GM13976 (cell line): ENCODE measurements around the gene ACTL6B.

Source experiments
- DNase-seq: peaks from one replicate; pipeline ENCODE4 v3.0.0; 2012; ENCODE audit warnings: low spot score
- CTCF ChIP-seq: IDR thresholded peaks from 2 replicates; pipeline ENCODE4 v1.5.1; 2012; ENCODE audit warnings: borderline replicate concordance, mild to moderate bottlenecking; ENCODE audit not compliant: insufficient read depth; ENCODE audit errors: extremely low read depth, missing control alignments, control extremely low read depth
- in situ Hi-C: fragments of 300-500 bp; cut with MboI; formaldehyde crosslinking; loops from one replicate; pipeline ENCODE4 v1.12.0; 2022; ENCODE audit warnings: low sequenced_read_pairs, mixed read lengths, inconsistent platforms; ENCODE audit not compliant: unreplicated experiment

ACTL6B gene

DNA sequence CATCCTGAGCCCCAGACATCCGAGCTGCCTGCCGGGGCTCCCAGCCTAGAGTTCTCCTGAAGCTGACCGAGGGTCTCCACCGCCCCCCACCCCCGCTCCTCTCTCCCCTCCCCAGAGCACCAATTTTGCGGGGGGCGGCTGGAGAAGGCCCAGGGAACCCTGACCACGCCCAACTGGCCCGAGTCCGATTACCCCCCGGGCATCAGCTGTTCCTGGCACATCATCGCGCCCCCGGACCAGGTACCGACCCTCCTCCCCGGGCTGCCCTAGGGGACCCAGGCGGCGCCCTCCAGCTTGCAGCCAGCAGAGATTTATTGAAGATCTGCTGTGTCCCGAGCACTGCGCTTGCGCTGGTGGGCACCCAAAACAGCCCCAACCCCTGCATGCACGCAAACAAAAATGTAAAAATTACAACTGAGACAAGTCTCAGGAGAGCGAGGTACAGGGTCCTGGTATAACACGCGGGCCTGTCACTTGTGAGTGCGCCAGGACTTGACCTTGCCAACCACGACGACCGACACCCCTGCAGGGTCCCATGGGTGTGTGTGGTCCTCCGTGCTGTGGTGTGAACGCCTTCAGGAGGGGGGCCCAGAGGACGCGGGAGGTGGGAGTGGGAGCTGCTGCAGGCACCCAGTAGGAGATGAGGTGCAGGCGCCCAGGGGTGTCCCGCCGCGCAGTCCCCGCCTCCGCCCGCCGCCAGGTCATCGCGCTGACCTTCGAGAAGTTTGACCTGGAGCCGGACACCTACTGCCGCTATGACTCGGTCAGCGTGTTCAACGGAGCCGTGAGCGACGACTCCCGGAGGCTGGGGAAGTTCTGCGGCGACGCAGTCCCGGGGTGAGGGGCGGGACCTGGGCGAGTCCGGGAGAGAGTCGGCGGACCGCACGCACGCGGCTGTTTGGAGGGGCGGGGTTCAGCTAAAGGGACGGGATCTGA, 51.0 kb downstream of the ACTL6B start:
- in situ Hi-C loops: no loop called here
- TF ChIP-seq CTCF: no peak
- DNase-seq: peak; percentile 49

DNA sequence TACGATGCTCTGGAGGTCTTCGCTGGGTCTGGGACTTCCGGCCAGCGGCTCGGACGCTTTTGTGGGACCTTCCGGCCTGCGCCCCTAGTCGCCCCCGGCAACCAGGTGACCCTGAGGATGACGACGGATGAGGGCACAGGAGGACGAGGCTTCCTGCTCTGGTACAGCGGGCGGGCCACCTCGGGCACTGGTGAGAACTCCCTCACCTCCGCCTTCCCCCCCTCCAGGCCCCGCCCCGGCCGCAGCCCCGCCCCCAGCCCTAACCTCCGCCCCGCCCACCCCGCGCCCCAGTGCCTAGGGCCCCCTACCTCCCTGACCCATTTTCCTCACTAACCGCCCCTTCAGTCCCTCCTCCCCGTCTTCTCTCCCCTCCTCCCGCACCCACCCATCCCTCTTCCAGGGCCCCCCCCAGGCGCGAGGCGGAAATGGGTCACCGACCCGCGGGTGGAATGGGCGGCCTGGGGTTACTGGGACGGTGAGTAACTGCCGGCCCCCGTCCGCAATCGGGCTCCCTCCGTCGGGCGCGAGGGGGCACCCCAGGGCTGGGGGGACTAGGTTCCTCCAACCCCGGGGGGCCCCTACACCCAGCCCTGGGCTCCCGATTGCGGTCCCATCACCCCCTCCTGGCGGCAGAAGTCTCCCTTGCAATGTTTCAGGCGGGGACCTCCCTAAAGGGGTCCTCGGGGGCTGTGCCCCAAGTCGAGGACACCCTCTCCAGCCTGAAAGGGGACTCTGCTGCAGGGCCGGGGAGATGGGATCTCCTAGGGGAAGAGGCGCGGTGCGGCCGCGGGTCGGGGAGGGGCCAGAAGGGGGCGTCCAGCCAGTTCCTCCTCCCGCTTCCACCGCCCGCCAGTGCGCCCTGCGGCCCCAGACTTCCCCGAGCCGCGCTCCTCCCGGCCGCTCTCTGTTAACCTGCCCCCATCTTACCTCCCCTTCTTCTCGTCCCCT, 51.9 kb downstream of the ACTL6B start:
- peak; percentile 40 for TF ChIP-seq CTCF
- in situ Hi-C loops: no loop called here
- peak; percentile 94 for DNase-seq

- in situ Hi-C loops: no loop called here
- no peak for DNase-seq
- no peak for TF ChIP-seq CTCF
Measured at GRCh38 chr7:100603726-100604027, 52.6 kb downstream of the ACTL6B start.

GRCh38 chr7:100602889-100603725, 53.1 kb downstream of the ACTL6B start:
- no peak for DNase-seq
- in situ Hi-C loops: no loop called here

GRCh38 chr7:100600730-100601038, 55.6 kb downstream of the ACTL6B start:
- no peak for TF ChIP-seq CTCF
- in situ Hi-C loops: no loop called here
- DNase-seq: no peak

More at GRCh38 chr7:100602889-100603725, 53.1 kb downstream of the ACTL6B start:
- no peak for TF ChIP-seq CTCF

- DNase-seq: no peak
- in situ Hi-C loops: no loop called here
- TF ChIP-seq CTCF: no peak
Measured at GRCh38 chr7:100599911-100600729, 56.1 kb downstream of the ACTL6B start.
